ENCODE measurements around the gene CCDC154.

- TF ChIP-seq EZH2 (IDR thresholded peaks at IDR 0.05; ENCODE audit: insufficient read depth, poor library complexity, severe bottlenecking) (no peak), EZH2phosphoT487 (IDR thresholded peaks at IDR 0.05; ENCODE audit: insufficient read depth, low read depth) (no peak)
Observed at GRCh38 chr16:1464196-1464893, 20.0 kb upstream of the CCDC154 start.
